ENCODE data around the gene C9orf43.
"Not testable (repeated sequence)": the region's sequence is repeated elsewhere in the genome, so short reads cannot be mapped to it uniquely, and the experiment has no call there.

The C9orf43 gene, protein sequence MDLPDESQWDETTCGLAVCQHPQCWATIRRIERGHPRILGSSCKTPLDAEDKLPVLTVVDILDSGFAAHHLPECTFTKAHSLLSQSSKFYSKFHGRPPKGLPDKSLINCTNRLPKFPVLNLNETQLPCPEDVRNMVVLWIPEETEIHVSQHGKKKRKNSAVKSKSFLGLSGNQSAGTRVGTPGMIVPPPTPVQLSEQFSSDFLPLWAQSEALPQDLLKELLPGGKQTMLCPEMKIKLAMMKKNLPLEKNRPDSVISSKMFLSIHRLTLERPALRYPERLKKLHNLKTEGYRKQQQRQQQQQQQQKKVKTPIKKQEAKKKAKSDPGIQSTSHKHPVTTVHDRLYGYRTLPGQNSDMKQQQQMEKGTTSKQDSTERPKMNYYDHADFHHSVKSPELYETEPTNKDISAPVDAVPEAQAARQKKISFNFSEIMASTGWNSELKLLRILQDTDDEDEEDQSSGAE

DNA sequence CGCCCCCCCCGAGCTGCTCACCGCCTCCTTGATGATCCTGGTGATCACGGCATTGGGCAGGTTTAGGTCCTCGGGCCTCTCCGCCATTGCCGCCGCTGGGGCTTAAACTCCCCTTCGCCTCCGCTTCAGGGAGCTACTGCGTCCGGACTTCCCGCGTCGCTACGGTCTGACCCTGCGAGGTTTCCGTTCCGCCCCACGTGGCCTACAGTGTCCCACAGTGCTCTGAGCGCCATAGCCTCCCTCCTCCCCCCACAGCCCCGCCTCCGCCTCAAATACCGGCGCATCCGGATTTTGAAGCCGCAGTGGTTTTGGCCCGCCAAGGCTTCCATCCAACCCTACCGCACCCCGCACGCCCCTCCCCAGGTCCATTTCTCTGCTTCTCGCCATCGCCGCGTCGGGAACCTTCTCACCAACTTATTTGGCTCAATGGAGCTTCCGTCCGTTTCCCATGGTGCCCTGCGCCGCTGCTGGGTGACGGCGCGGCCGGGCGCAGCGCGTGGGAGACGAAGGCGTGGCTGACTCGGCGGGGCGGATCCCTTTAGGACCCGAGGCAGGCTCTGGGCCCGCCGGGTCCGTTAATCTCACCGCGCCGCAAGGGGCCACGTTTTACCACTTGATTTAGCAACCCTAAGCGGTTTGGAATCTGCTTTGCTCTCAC, at the start of gene C9orf43, which contains the start of gene POLE3:
C9orf43 (plus strand) TSS at position 541 of the 658 bp plus-strand sequence. CDS start 2,747 bp downstream, outside the sequence.
POLE3 (minus strand) TSS at position 469 of the 658 bp plus-strand sequence; CDS start at position 87, 382 bp downstream.
- DNase-seq (ENCODE audit: low read depth), result peak; percentile 90

GRCh38 chr9:113361304-113362018, 49.1 kb upstream of the C9orf43 start:
- no peak for DNase-seq (ENCODE audit: low read depth)

DNA sequence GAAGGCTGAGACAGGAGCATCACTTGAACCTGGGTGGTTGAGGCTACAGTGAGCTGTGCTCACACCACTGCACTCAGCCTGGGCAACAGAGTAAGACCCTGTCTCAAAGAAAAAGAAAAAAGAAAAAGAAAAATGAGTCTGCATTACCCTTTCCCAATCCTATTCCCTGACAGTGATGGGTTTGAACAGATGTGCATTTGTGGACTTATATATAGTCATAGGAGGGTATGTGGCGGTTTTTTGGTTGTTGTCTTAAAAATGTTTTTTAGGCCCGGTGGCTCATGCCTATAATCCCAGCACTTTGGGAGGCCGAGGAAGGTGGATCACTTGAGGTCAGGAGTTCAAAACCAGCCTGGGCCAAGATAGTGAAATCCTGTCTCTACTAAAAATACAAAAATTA, 47.2 kb upstream of the C9orf43 start:
- no peak for DNase-seq (ENCODE audit: low read depth)

DNA sequence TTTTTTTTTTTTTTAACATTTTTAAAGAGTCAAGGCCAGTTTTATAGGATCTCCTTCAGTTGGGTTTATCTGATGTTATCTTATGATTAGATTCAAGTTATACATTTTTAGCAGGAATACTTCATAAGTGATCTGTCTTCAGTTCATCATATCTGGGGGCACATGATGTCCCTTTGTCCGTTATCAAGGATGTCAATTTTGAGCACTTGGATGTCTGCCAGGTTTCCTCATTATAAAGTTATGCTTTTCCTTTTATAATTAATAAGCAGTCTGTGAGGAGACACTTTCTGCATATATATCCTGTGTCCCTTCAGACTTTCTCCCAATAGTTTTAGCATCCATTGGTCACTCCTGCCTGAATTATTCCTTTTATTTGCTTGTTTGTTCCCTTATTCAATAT, 45.6 kb upstream of the C9orf43 start:
- DNase-seq (ENCODE audit: low read depth), result no peak

DNA sequence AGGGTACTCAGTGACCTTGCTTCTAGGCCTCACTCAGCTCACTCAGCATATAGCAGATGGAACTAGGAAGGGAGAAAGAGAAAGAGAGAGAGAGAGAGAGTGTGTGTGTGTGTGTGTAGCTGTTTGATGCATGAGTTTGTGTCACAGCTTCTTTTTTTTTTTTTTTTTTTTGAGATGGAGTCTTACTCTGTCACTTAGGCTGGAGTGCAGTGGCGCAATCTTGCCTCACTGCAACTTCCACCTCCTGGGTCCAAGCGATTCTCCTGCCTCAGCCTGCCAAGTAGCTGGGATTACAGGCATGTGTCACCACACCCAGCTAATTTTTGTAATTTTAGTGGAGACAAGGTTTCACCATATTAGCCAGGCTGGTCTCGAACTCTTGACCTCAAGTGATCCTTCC, 44.9 kb upstream of the C9orf43 start:
- not testable (repeated sequence) for DNase-seq (ENCODE audit: low read depth)

- DNase-seq (ENCODE audit: low read depth), result no peak
These were observed 42.1 kb upstream of the C9orf43 start for GRCh38 chr9:113368348-113368981.

DNA sequence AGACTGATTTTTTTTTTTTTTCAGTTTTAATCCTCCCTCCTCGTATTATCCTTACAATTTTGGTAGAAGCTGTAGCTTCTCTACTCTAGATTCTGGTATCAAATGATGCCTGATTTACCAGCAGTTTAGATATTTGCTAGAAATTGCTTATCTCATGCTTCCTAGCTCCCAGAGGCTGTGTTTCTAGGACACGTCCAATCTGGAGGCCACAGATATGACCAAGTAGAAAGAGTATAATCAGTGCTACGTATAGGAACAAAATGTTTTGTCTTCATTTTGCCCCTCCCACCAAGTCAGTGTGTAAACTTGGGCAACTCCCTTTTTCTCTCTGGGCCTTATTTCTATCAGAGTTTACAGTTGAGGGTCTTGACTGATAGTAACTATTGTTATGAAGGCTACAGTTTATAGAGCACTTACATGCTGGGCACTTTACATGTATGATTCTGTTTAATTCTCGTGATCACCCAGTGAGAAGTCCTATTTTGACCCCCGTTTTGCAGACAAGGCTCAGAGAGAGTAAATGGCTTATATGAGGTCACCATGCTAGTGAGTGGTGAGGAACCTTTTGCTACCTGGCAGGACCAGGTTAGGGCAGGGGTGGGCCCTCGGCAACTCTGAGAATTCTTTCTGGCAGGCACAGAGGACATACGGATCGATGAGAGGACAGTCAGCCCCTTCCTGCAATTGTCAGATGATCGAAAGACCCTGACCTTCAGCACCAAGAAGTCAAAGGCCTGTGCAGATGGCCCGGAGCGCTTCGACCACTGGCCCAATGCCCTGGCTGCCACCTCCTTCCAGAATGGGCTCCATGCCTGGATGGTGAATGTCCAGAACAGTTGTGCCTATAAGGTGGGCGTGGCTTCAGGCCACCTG, 41.3 kb upstream of the C9orf43 start:
- no peak for DNase-seq (ENCODE audit: low read depth)

- DNase-seq (ENCODE audit: low read depth), result no peak
These were observed 40.7 kb upstream of the C9orf43 start for GRCh38 chr9:113369855-113370140.

GRCh38 chr9:113370806-113371325, 39.7 kb upstream of the C9orf43 start:
- no peak for DNase-seq (ENCODE audit: low read depth)

GRCh38 chr9:113372059-113372458, 38.5 kb upstream of the C9orf43 start:
- no peak for DNase-seq (ENCODE audit: low read depth)

DNA sequence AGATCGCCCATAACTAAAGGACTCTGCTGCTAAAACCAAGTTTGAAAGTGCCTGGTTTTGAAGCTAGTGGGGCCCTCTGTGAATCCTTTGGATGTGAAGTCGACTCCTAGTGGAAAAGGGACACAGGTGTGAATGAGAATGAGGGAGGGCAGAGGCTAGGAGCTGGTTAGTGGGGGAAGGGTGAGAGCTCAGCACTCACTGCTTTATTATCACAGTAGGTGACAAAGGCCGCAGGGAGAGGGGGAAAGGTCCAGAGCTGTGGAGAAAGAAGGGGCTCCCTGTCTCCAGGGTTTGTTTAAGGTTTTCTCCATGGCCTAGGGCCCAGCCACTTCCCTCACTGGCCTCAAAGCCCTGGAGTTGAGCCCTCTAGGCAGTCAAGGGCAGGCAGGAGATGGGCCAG, 37.3 kb upstream of the C9orf43 start:
- no peak for DNase-seq (ENCODE audit: low read depth)

DNA sequence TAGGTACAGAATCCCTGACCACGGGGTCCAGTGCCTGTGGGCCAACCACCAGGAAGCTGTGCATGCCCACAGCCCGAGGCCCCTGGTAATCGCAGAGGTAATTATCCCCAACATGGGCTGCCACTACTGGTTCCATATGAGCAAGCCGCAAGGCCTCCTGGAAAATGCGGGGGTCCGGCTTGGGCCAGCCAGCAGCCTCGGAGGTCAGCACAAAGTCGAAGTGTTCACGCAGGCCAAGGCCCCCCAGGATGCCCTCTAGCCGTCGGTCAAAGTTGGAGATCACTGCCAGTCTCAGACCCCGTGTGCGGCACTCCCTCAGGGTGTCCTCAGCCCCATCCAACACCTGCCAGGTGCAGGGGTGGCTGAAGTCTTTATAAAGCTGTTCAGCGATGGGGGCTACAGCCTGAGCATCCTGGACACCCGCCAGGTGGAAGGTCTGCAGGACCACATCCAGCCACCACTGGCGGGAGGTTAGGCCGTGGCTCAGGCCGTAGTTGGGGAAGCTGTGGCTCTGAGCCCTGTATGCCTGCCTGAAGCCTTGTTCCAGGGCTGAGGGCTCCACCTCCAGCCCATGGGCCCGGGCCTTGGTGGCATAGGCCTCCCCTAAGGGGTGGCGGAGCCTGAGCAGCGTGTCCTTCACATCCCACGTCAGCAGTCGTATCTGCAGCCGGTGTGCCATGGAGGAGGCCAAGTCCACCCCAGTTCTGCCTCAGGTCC, 36.7 kb upstream of the C9orf43 start:
- no peak for DNase-seq (ENCODE audit: low read depth)

DNA sequence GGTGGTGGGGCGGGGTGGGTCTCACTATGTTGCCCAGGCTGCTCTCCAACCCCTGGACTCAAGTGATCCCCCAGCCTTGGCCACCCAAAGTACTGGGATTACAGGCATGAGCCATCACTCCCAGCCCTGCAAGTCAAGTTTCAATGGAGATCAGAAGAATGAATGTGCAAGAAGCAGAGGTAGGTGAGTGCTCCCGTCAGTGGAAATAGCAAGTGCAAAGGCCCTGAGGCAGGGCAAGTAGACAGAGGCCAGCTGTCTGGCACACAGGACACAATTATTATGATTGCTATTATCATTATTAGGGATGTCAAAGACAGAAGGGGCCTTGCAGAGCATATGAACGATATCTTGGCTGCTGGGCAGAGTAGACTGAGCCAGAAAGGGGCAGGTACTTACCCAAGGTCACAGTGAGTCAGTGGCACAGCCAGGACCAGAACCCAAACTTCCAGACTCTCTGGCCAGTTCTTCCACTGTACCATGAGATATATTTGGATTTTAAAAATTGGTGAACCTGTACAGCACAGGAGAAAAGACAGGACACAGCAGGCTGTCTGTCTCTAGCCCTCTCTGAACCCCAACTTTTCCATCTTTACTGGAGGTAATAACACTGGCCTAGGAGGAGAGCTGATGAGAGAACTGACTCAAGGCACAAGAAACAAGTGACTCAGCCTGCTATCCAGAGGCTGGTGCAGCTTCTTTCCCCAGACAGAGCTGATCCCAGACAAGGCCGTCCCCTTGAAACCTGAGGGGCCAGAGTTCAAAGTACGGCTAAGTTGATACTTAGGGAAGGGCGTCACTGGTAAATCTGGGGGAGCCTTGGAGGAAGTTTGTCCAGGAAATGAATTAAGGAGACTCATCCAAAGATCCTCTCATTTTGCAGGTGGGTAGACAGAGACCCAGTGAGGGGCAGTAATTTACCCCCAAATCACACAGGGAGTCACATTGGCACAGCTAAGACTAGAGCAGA, 35.2 kb upstream of the C9orf43 start:
- no peak for DNase-seq (ENCODE audit: low read depth)

DNA sequence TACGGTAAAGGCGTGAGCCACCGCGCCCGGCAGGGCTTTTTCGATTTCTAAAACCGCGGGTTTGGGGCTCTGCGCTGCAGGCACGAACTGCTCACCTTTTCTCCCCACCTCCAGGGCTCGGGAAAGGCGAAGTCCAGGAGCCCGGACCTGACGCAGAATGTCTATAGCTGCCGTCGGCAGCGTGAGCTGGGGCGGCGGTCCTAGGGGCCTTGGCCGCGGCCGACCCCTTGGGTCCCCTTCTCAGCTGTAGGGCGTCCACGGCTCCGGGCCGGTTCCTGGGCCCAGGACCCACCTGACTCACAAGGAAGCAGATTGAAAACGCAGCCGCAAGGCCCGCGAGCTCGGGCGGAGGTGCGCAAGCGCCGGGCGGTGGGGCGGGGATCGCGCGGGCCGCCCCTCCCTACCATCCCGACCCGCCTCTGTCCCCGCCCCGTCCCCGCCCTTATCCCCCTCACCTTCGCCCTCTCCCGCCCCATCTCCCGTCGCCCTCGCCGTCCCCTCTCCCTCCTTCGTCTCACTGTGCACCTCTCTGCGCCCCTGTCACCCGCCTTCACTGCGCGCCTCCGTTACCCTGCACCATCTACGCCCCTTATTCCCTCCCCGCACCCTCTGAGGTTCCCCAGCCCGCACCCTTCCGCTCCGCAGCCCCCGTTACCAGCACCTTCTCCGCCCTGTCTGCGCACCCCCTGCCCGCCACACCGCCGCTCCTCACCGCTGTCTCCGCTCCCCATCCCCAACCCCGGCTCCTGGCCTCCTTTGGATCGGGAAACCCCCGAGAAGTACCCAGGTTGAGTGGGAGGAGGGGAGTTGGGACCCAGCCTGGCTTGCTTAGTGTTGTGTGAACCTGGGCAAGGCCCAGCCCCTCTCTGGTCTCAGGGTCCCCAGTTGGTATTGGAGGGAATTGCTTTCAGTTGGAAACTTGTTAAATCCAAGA, 33.6 kb upstream of the C9orf43 start, which contains the start of gene HDHD3:
HDHD3 (minus strand) TSS at position 353 of the 934 bp plus-strand sequence. CDS start 2,632 bp downstream, outside the sequence.
- peak; percentile 54 for DNase-seq (ENCODE audit: low read depth)

GRCh38 chr9:113379094-113379828, 31.3 kb upstream of the C9orf43 start:
- DNase-seq (ENCODE audit: low read depth), result not testable (repeated sequence)

DNA sequence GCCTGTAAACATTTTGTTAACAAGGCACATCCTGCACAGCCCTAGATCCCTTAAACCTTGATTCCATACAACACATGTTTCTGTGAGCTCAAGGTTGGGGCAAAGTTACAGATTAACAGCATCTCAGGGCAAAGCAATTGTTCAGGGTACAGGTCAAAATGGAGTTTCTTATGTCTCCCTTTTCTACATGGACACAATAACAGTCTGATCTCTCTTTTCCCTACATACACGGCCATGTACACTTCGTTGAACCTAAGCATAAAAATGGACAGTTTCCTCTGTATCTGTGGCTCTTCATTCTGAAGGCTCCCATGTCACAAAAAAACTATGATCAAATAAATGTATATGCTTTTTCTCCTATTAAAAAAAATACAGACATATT, 30.7 kb upstream of the C9orf43 start:
- not testable (repeated sequence) for DNase-seq (ENCODE audit: low read depth)

DNA sequence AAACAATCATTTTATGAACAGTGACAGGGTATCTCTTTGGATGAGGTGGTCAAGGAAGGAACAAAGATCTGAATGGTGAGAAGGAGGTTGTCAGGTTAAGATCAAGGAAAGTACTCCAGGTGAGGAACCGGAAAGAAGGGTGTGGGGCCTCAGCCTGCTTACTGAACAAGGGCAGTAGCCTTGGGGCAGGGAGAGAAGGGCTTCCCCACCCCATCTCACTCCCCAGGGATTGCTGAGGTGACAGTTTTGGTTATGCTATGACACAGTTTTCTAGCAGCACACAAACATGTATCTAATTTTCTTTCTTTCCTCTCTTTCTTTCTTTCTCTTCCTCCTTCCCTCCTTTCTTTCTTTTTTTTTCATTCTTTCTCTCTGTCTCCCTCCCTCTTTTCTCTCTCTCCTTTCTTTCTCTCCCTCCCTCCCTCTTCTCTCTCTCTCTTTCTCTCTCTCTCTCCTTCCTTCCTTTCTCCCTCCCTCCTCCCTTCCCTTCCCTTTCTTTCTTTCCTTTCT, 29.6 kb upstream of the C9orf43 start:
- DNase-seq (ENCODE audit: low read depth), result no peak
